GM12891 (cell line): ENCODE measurements around the gene GPR160.

ENCODE experiments used
- DNase-seq: peaks from one replicate; pipeline ENCODE4 v3.0.0; 2011; ENCODE audit warnings: low spot score; ENCODE audit not compliant: insufficient read length
- FAIRE-seq: peaks from 2 replicates; lab custom pipeline; 2011; peaks lifted over from hg19 to GRCh38; lab: Jason Lieb, UNC
- PAX5 ChIP-seq: IDR thresholded peaks from 2 replicates; pipeline ENCODE4 v1.6.1; 2011; ENCODE audit warnings: low read length, moderate library complexity, mild to moderate bottlenecking; ENCODE audit not compliant: insufficient read depth, severe bottlenecking
- POLR2A ChIP-seq: IDR thresholded peaks from 2 replicates; pipeline ENCODE4 v1.6.1; 2011; ENCODE audit warnings: low read depth, low read length, control low read depth
- POLR2AphosphoS5 ChIP-seq: IDR thresholded peaks from 2 replicates; pipeline ENCODE4 v1.6.1; 2011; ENCODE audit warnings: low read depth, low read length, control low read depth
- POU2F2 ChIP-seq: IDR thresholded peaks from 2 replicates; pipeline ENCODE4 v1.6.1; 2011; ENCODE audit warnings: low read depth, mild to moderate bottlenecking, control low read depth, low read length, moderate library complexity
- SPI1 ChIP-seq: IDR thresholded peaks from 2 replicates; pipeline ENCODE4 v1.6.1; 2011; ENCODE audit warnings: low read depth, low read length, control low read depth
- TAF1 ChIP-seq: IDR thresholded peaks from 2 replicates; pipeline ENCODE4 v1.6.1; 2011; ENCODE audit warnings: low read depth, low read length, control low read depth

The GPR160 gene

GRCh38 chr3:170047133-170047404 lies 9.3 kb downstream of the GPR160 start:
- FAIRE-seq (no peak), DNase-seq (no peak)
- TF ChIP-seq POLR2AphosphoS5 = no peak
- no peak for TF ChIP-seq POLR2A
- no peak for TF ChIP-seq POU2F2
- TF ChIP-seq PAX5 = no peak
- no peak for TF ChIP-seq TAF1
- TF ChIP-seq SPI1 = no peak

DNA sequence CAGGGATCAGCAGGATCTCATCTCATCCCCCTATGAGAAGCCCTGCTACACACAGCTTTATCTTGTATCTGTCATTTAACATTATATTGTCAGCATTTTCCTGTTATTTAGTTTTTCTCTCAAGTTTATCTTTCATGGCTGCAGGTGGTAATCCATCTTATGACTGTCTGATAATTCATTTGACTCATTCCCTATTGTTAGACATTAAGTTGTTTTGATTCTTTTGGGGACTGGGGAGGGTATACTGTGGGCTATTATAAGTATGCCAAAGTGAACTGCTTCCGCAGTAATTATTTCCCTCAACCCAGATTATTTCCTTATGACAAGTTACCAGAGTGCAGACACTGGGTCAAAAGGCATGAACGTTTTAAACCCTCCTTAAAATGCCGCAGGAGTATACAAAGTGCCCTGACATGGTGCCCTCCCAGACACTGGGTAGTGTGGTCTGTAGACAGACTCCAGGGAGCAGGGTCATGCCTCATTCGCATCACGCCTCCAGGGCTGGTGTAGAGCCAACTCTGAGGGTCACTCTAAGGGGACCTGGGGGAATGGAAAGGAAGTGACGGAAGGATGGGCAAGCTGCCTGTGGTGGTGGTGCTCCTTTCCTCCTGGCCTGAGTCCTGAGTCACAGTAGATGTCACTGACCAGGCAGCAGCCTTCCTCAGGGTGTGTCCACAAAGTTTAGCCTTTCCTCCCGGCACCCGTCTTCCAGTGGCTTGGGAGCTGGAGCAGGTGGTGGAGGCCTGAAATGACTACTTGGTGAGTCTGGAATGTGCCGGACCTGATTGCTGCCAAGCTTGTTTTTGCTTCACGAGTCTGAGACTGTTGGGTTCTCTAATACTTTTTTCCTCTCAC lies 11.6 kb downstream of the GPR160 start:
- FAIRE-seq = no peak
- DNase-seq = no peak
- no peak for TF ChIP-seq PAX5
- TF ChIP-seq POLR2A = peak; percentile 24; the same call in 1 of the 2 replicates
- TF ChIP-seq TAF1 = no peak
- TF ChIP-seq SPI1 = no peak
- TF ChIP-seq POLR2AphosphoS5 = 0 out of 2 replicates have a peak, but pooled peaks have one; percentile 23

- no peak for DNase-seq
- TF ChIP-seq POLR2AphosphoS5 = no peak
- no peak for TF ChIP-seq TAF1
- TF ChIP-seq POLR2A = no peak
- TF ChIP-seq SPI1 = no peak
- TF ChIP-seq POU2F2 = no peak
- TF ChIP-seq PAX5 = no peak
- no peak for FAIRE-seq
Observed at GRCh38 chr3:170050753-170051152, 13.0 kb downstream of the GPR160 start.

DNA sequence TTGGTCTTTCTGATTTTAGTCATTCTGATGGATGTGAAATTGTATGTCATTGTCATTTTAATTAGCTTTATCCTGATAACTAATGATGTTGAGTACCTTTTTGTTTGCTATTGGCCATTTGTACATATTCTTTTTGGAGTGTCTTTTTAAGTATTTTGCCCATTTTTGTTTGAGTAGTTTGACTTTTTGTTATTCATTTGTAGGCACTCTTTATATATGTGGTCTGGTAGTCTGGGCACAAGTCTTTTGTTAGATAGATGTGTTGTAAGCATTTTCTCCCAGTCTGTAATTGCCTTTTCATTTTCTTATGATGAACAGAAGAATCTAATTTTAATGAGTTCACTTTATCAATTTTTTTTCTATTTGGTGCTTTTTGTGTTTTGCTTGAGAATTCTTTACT lies 14.6 kb downstream of the GPR160 start:
- DNase-seq (no peak), FAIRE-seq (no peak)
- TF ChIP-seq SPI1 (no peak), POLR2AphosphoS5 (no peak), TAF1 (no peak), POLR2A (no peak)

DNA sequence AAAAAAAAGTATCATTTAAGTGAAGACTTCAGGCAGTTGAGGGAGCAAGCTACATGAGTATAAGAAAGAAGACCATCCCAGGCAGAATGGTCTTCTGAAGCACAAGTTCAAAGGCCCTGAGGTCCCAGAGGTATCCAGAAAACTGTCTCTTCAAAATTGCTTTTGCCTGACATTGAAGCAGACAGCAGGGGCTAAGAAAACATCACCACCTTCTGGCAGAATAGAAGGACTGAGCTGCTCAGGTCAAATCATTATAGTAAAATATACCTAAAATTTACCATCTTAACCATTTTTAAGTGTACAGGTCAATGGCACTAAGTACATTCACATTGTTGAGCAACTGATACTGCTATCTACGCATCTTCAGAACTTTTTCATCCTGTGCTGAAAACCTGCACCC lies 16.4 kb downstream of the GPR160 start:
- DNase-seq (no peak), FAIRE-seq (peak; percentile 9)
- TF ChIP-seq POU2F2 (no peak), PAX5 (no peak), POLR2AphosphoS5 (no peak), SPI1 (no peak), POLR2A (no peak), TAF1 (no peak)

DNA sequence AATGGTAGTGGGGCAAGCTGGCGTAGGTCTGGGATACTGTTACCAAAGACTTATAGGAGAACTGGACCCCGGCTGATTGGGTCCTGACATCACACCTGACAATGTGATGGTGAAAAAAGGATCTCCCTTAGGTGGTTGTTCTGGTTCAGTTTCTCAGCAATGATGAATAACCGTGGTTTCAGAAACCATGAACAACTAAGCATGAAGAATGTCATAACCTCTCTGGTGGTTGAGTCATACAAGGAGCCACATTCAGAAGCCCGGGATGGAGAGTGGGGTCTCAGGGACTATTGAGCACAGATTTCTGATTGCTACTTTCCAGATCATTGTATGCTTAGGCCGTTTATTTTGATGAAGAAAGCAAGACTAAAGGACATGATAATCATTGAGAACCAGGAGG lies 17.4 kb downstream of the GPR160 start:
- TF ChIP-seq POU2F2 = peak; percentile 46; the same call in 1 of the 2 replicates
- TF ChIP-seq TAF1 = no peak
- TF ChIP-seq PAX5 = no peak
- TF ChIP-seq SPI1 = peak; percentile 43
- peak; percentile 57; the same call in 1 of the 2 replicates for TF ChIP-seq POLR2A
- peak; percentile 72 for TF ChIP-seq POLR2AphosphoS5
- DNase-seq (no peak), FAIRE-seq (peak; percentile 93)

- TF ChIP-seq POU2F2 (peak; percentile 78), POLR2AphosphoS5 (peak; percentile 44; the same call in 1 of the 2 replicates), POLR2A (no peak), PAX5 (peak; percentile 43), SPI1 (no peak), TAF1 (peak; percentile 39; the same call in 1 of the 2 replicates)
- no peak for DNase-seq
- FAIRE-seq = peak; percentile 95
Observed at GRCh38 chr3:170056710-170057454, 19.1 kb downstream of the GPR160 start.

DNA sequence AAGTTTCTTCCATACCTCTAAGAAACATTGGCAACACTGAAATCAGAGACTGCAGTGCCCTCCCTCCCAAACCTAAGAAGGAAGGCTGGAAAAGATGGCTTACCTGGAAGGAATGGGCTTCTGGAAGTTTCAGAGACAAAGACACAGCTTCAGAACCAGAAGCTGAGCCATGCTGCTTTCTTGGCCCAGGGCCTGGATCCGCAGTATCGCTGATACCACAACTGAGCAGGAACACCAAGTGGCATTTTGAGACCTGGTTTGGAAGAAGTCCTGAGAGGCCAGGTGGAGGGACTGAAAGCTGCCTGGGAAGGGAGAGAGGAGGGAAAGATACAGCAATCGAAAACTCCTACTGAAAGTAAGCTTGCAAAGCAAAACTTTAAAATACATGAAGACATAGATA lies 19.8 kb downstream of the GPR160 start:
- DNase-seq (no peak), FAIRE-seq (peak; percentile 59)
- TF ChIP-seq TAF1 = 0 out of 2 replicates have a peak, but pooled peaks have one; percentile 11
- no peak for TF ChIP-seq POLR2A
- TF ChIP-seq SPI1 = no peak
- no peak for TF ChIP-seq POLR2AphosphoS5
- no peak for TF ChIP-seq PAX5
- TF ChIP-seq POU2F2 = no peak

- no peak for TF ChIP-seq POU2F2
- TF ChIP-seq POLR2A = 0 out of 2 replicates have a peak, but pooled peaks have one; percentile 22
- FAIRE-seq (peak; percentile 91), DNase-seq (no peak)
Observed at GRCh38 chr3:170058127-170058526, 20.3 kb downstream of the GPR160 start.
